HUDEP-2 (cell line): ENCODE measurements around the gene TRPV2.
A peak's percentile ranks its signal among the peaks of the same experiment; 100 is the strongest.
"Not testable (repeated sequence)": the region's sequence is repeated elsewhere in the genome, so short reads cannot be mapped to it uniquely, and the experiment has no call there.

Experiments used
- DNase-seq, 76 experiments: peaks; one replicate each; lab custom pipeline; 2025; ENCODE audit not compliant: unreplicated experiment in 76 of 76; lab: John Stamatoyannopoulos, UW

Gene TRPV2

GRCh38 chr17:16415031-16415924 is at the start of gene TRPV2:
TRPV2 (plus strand) TSS chr17:16415571; CDS start chr17:16417669, 2,098 bp downstream.
- DNase-seq = peak in 48 of 76 experiments; percentile 12 to 71 (median 38)

GRCh38 chr17:16371742-16372141 is 43.6 kb upstream of the TRPV2 start:
- no peak for DNase-seq

- DNase-seq = no peak
Observed at GRCh38 chr17:16374146-16374938, 41.0 kb upstream of the TRPV2 start.

GRCh38 chr17:16377941-16378341 is 37.4 kb upstream of the TRPV2 start:
- DNase-seq = no peak

- DNase-seq = peak in 11 of 76 experiments; percentile 6 to 33 (median 16)
Observed at GRCh38 chr17:16378636-16379282, 36.6 kb upstream of the TRPV2 start.

GRCh38 chr17:16379654-16380053 is 35.7 kb upstream of the TRPV2 start:
- no peak for DNase-seq

DNA sequence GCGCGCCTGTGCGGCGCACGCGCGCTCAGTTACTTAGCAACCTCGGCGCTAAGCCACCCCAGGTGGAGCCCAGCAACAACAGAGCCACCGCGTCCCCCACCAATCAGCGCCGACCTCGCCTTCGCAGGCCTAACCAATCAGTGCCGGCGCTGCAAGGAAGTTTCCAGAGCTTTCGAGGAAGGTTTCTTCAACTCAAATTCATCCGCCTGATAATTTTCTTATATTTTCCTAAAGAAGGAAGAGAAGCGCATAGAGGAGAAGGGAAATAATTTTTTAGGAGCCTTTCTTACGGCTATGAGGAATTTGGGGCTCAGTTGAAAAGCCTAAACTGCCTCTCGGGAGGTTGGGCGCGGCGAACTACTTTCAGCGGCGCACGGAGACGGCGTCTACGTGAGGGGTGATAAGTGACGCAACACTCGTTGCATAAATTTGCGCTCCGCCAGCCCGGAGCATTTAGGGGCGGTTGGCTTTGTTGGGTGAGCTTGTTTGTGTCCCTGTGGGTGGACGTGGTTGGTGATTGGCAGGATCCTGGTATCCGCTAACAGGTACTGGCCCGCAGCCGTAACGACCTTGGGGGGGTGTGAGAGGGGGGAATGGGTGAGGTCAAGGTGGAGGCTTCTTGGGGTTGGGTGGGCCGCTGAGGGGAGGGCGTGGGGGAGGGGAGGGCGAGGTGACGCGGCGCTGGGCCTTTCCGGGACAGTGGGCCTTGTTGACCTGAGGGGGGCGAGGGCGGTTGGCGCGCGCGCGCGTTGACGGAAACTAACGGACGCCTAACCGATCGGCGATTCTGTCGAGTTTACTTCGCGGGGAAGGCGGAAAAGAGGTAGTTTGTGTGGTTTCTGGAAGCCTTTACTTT is 34.5 kb upstream of the TRPV2 start, which contains the start of gene UBB:
TSS of gene UBB (plus strand) at position 452 of the 856 bp plus-strand sequence. CDS start 817 bp downstream, outside the sequence.
- DNase-seq = peak in 75 of 76 experiments; percentile 58 to 97 (median 92)

GRCh38 chr17:16381496-16381820 is 33.9 kb upstream of the TRPV2 start:
- peak in 1 of 76 experiments; percentile 43 for DNase-seq

DNA sequence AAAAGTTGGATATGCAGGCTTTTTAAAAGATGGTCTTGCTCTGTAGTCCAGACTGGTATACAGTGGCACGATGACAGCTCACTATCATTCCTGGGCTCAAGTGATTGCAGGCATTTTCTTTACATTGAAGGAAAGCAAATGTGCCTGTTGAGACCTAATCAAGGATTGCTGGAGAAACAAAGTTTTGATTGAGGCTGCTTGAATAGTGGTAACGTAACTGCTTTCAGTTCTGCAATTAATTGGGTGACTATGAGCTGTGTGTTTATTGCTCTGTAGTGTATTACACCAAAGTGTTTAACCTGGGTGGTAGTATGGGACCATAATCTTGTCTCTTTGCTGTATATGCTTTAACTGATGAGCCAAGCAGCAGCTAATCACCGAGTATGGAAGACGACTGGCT is 32.2 kb upstream of the TRPV2 start:
- no peak for DNase-seq

GRCh38 chr17:16383772-16384287 is 31.5 kb upstream of the TRPV2 start:
- no peak for DNase-seq

DNA sequence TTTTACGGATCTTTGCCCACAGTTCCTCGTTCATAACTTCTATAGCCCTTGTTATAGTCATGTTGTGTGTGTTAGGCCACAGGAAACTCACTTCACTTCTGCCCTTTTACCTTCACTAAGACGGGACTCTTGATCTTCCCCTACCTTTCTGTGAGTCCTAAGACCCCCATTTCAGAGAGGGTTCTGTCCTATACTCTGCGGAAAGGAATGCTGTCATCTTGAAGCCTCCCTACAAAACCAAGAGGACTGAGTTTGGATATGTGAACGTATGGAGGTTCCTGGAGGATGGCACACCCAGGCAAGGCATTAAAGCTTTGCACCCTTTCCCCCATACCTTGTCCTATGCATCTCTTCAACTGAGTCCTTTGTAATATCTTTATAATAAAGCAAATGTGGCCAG is 30.8 kb upstream of the TRPV2 start:
- DNase-seq = no peak

GRCh38 chr17:16386126-16386507 is 29.3 kb upstream of the TRPV2 start:
- not testable (repeated sequence) for DNase-seq

DNA sequence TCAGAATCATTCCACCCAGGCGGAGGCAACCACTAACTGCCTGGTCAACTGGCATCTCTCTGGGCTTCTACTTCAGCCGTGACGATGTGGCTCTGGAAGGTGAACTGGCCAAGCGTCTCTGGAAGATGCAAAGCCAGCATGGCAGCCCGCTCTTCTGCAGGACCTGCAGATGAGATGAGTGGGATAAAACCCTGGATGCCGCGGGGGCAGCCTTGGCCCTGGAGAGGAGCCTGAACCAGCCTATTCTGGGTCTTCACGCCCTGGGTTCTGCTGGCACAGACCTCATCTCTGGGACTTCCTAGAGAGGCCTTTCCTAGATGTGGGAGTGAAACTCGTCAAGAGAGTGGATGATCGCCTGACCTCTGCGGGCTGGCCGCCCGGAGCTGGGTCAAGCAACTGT is 23.9 kb upstream of the TRPV2 start:
- DNase-seq = no peak

DNA sequence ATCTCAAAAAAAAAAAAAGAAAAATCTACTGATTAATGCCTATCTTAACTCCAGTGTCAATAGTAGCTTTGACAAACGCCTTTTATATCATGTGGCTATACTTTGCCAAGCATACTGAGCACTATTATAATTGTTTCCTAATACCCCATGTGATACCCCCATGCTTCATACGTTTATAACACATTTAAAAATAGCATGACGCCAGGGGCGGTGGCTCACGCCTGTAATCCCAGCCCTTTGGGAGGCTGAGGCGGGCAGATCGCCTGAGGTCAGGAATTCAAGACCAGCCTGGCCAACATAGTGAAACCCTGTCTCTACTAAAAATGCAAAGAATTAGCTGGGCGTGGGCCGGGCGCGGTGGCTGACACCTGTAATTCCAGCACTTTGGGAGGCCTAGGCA is 22.9 kb upstream of the TRPV2 start:
- DNase-seq = not testable (repeated sequence)

DNA sequence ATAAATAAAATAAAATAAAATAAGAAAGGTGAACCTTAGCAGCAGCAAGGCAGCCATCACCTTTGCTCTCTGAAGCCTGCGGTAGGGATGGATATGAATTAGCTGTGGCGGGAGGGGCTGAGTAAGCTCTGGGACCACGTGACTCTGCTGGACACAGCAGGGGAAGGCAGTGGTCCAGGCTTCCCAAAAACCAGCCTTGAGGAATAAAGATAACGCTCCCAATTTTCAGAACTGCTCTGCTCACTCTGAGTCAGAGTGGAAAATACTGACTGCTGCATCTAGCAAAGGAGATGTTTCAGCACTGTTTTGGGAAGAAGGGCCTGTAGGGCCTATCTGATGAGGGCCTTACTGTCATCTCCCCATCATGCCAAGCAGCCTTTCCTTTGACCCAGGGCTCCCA is 19.5 kb upstream of the TRPV2 start:
- not testable (repeated sequence) for DNase-seq

DNA sequence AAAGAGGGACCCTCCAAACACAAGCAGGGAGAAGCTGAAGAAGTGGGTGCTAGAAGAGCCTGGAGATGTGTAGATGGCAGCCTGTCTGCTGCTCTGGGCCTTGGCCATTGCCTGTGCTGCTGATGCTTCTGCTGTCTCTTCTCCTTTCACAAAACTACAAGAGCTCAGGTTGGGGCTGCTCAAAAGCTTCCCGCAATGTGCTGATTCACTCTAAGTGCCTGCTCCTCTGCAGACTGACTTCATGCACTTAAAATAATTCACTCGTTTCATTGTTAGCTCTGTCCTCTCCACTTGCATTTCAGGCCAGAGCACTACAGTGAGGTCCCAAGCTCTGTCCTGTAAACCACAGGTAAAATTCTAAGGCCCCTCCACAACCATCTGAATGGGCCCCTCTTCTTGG is 18.7 kb upstream of the TRPV2 start:
- peak in 9 of 76 experiments; percentile 6 to 32 (median 16) for DNase-seq

GRCh38 chr17:16398270-16399267 is 16.8 kb upstream of the TRPV2 start:
- DNase-seq = peak in 33 of 76 experiments; percentile 7 to 69 (median 33)

DNA sequence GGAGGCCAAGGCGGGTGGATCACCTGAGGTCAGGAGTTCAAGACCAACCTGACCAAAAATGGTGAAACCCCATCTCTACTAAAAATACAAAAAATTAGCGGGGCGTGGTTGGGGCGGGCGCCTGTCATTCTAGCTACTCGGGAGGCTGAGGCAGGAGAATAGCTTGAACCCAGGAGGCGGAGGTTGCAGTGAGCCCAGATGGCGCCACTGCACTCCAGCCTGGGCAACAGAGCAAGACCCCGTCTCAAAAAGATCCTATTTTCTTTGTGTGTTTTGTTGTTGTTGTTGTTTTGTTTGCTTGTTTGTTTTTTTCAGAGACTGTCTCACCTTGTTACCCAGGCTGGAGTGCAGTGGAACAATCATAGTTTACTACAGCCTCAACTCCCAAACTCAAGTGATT is 11.5 kb upstream of the TRPV2 start:
- not testable (repeated sequence) for DNase-seq
